Left ventricle myocardium superior (tissue), 1 donor: ENCODE measurements around the gene HSD17B8. TPM values are rescaled to one million over a fixed set of nuclear protein-coding genes. Genes with fewer than 3 reads are reported as not detected.

ENCODE experiments used
- ATAC-seq: fragments of 200-7000 bp; cut with Tn5 transposase; one replicate; pipeline ENCODE4 v1.9.1; 2020; ENCODE audit warnings: mild to moderate bottlenecking, moderate library complexity
- DNase-seq: peaks from one replicate; pipeline ENCODE4 v3.0.0-alpha.2; 2020
- intact Hi-C: fragments of 100-400 bp; cut with micrococcal nuclease; formaldehyde crosslinking; loops from one replicate; pipeline ENCODE4 v1.11.0; 2022
- total RNA-seq: library from RNA; stranded (reverse); fragmentation: NEBNext Ultra II Directional; extraction: Animal tissue kit (Norgen Biotek cat#: 25700); gene quantifications from one replicate; pipeline ENCODE4 v1.2.1, GENCODE V29; 2021
- donor health status: DM: no; HTN: yes; CAD: no; lungs with severe emphysema.

Gene HSD17B8
- total RNA-seq, 1 donor from 2014 or later, result 24.8 TPM

- ATAC-seq, result no peak
- DNase-seq, result no peak
- intact Hi-C loops, result no loop called here
These were observed 15.3 kb upstream of the HSD17B8 start for GRCh38 chr6:33189164-33189563.

- ATAC-seq, result no peak
- intact Hi-C loops, result no loop called here
- no peak for DNase-seq
These were observed 14.6 kb upstream of the HSD17B8 start for GRCh38 chr6:33189625-33190448.

- no peak for ATAC-seq
- no peak for DNase-seq
- intact Hi-C loops, result no loop called here
These were observed 13.8 kb upstream of the HSD17B8 start for GRCh38 chr6:33190504-33191107.

DNA sequence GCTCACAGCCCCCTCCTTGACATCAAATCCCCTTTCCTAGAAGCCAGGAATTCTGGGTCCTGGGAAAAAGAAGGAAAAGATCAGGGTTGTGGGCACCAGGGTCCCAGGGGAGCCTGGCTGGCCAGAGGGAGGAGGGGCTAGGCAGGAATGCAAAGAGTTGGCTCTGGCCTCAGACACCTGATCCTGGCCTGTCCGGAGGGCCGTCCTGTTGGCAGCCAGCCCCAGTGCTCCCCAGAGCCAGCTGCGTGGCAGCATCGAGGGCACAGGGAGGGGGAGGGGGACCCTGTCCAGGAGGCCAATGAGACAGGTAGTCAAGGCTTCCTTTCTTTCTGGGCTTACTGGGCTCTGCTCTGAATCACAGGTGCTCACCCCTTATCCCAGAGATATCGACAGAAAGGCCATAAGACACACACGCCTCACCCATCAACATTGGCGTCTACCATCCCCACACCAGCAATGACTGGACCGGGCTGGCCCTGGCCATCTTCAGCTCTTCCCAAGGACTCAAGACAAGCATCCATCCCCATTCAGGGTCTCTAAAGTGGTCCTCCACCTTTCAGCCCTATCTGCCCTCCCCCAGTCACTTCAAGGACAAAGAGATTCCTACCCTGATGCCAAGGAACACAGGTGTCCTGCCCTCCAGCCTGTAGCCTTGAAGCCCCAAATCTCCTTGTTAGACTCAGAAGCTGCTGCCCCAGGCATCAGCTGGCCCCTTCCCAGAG, 12.9 kb upstream of the HSD17B8 start:
- DNase-seq (peak; percentile 69), ATAC-seq (peak; percentile 40)
- intact Hi-C loops, result no loop called here

DNA sequence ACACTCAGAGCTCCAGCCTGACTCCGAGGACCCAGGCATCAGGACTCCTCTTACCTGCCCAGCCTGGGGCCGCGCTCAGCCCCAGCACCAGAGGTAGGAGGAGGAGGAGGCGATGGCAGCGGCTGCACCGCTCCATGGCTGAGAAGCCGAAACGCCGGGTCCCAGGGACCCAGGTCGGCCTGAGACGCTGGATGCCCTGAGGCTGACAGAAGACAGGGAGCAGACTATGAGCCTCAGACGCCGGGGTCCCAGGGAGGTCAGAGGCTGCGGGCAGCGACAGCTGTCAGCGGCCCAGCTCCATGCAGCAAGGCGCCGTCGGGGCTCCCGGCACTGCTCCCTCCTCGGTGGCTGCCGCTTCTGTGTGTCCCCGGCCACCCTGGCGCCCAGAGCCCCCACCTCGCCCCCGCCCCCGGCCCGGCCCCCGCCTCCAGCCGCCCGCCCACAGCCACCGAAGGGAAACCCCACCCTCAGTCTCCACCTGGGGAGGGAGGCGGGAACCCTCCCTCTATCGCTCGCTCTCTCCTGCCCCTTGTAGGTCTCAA, 12.3 kb upstream of the HSD17B8 start, which contains the start of gene COL11A2:
Gene COL11A2, minus strand, starts transcription at position 363 of the 542 bp plus-strand sequence. Its CDS starts 227 bp downstream, at position 136.
- ATAC-seq (peak; percentile 8), DNase-seq (peak; percentile 45)
- intact Hi-C loops, result no loop called here

DNA sequence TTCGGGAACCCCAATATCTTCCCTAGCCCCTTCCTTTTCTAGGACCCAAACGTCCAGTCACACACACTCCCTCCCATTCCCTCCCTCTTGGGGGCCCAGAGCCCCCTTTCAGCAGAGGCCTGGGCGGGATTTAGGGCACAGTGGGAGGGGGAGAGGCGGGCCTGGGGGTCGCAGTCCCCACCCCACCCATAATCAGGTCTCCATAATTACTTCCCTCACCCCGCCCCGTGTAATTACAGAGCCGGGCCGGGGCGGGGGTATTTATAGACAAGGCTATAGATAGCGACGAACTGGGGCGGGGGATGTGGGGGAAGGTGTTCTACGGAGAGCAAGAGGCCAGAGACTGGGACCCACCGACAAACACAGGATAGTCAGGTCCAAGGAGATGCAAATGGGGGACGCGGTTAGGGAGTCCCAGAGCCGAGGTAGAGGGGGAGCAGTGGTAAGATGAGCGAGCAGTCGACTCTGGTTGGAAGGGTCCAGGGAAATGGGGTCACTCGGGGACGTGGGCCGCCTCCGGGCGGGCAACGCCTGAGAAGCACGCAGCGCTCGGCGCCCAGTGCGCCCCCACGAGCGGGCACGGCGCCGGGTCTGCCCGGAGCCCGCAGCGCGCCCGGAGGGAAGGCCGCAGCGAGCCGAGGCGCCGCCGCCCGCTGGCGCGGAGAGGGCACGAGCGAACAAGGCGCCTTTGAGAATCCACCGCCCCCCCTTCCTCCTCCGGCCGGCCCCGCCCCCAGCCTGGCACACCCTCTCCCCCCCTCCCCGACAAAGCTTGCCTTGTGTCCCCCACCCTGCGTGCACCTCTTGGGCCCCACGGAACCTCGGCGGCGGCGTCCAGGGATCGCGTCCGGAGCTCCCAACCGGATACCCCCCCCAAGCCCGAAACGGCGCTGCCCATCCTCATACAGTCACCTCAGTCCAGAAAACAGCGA, 11.5 kb upstream of the HSD17B8 start:
- intact Hi-C loops, result no loop called here
- ATAC-seq, result peak; percentile 43

DNA sequence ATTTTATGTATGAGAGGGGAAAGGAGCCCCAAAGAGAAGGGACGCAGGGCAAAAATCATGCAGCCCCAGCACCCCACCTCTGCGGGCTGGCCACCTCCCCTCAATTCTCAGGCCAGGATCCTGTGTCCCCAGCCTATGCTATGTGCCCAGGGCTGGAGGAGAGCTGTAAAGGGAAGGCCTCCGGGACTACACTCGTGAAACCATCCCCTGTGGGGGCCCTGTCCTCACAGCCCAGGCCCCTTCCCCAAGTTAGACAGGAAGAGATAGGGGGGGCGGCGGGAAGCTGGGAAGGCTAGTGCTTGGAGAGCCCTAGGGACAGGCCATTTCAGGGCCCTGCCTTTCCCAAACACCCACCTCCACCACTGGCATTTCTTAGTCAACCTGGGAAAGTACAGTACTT, 10.8 kb upstream of the HSD17B8 start:
- DNase-seq (no peak), ATAC-seq (no peak)
- intact Hi-C loops, result no loop called here

More for the DNA sequence above, 11.5 kb upstream of the HSD17B8 start:
- peak; percentile 67 for DNase-seq

DNA sequence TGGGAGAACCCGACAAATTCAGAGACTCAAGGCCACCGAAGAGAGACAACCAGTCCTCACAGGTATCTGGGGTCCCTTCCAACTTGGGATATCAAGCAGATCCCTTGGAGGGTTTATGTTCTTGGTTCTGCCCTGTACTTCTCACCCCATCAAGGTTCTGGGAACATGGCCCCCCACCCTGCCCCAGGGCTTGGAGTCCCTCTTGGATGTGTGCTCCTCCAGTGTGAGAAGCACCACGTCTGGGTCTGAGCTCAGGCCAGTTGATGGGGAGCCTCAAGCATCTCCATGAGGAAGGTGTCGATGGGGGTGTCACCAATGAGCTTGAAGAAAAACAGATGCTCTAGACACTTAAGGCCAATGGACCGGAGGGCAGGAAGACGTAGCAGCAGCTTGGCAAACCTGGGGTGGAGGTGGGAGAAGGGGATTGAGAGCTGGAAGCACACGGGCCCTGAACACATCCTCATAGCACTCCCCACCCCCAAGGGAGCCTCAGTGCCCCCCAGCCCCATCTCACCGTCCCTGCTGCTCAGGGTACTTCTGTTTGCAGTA, 9.9 kb upstream of the HSD17B8 start:
- ATAC-seq (no peak), DNase-seq (no peak)
- intact Hi-C loops, result no loop called here

DNA sequence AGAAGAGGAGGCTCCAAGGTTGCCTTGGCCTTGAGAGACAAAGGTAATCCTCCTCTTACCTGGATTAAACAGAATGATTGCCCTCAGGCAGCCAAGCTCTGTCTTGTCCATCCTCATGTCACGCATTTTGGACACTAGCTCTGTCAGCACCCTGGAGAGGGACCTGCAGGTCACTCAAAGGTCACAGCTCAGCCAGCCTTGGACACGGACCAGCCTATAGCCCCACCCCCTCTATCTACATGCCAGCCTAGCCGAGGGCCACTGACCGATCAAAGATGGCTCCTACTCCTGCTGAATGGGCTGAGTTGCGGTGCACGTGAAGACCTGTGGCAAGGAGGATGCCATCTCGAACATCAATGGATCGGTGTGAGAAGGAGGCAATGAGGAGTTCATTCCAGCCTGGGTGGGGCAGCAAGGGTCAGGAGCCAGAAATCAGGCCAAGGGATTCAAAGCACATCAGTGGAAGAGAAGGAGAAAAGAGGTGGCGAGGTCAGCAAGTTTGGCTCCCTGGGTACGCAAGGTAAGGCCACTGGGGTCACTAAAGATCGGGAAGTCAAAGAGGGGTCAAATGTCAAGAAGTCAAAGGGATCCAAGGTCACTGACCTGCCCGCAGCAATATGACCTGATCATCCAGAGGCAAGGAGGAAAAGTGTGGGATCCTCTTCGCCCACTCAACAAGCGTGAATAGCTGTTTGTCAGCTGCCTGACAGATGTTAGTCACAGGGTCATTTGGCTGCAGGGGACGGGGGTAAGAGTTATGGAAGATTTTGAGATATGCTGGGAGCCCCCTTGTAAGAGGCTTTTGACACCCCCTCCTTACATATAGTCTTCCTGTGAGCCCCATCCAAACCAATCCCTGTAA, 8.9 kb upstream of the HSD17B8 start:
- no peak for DNase-seq
- no peak for ATAC-seq
- intact Hi-C loops, result no loop called here

- intact Hi-C loops, result no loop called here
- DNase-seq (peak; percentile 56), ATAC-seq (peak; percentile 26)
These were observed 6.9 kb upstream of the HSD17B8 start for GRCh38 chr6:33197431-33198048.

DNA sequence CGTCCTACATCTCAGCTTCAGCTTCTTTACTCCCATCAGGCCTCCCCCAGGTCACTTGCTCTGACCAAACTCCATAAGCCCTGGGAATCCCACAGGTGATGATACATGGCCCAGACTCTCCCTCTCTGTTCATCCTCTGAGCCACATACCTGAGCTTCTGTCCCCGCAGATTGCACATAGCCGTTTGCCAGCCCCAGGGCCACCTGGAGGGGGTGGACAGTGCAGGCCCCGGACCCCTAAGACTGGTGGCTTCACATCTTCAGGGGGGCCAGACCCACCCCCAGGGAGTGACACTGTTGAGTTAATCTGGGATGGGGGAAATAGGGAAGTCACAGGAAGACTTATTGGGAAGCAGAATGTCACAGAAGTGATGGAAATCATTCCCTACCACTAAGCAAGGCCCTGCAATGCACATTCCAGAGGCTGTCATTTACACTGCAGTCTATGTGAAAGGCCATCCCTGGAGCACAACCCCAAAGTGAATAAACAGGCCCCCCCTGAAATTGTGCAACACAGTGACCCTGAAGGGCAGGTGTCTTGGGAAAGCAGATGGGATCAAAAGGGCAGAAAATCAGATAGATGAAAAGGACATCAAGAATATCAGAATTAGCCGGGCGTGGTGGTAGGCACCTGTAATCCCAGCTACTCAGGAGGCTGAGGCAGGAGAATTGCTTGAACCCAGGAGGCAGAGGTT, 6.1 kb upstream of the HSD17B8 start:
- ATAC-seq, result no peak
- DNase-seq, result no peak
- intact Hi-C loops, result no loop called here

DNA sequence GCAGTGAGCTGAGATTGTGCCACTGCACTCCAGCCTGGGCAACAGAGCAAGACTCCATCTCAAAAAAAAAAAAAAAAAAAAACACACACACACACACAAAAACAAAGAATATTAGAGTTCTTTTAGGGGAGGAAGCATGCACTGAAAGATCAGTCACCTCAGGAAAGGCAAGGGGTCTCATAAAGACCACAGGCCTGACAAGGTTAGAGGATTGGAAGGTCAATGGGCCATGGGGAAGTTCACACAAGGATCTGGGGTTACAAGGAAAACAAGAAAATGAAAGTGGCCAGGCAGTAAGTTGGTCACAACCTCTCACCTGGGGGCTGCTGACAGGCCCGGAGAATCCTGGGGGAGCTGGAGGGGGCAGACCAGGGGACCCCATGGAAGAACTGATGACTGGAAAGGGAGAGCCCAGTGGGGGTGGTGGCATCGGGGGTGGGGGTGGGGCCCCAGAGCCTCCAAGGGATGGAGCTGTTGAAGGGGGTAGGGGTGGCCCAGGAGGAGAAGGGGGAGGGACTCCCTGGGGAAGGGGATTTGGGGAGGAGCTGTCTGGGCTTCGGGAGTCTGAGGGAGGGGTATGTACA, 5.5 kb upstream of the HSD17B8 start:
- ATAC-seq, result no peak
- intact Hi-C loops, result no loop called here
- no peak for DNase-seq

DNA sequence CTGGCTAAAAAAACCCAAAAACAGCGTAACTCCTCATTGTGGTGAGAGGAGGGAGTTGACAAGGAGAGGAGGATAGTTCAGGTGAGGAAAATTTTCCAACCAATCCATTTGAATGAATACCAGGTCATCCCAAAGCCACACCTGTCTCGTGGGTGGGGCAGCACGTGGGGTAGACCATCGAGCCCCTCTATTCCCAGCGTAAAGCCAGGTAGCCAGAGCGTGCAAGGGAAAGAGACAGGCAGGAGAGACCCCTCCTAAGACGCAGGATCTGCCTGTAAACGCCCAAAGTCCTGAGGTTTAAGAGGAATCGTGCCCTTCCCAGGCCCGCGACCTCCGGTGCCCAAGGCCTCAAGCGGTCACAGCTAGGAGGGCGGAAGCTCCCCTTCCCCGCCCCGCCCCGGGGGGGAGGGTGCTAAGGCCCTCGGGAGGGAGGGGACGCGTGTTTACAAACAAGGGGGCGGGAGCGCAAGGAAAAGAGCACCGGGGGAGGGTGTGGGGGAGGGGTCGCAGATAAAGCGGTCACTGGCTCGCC, 4.7 kb upstream of the HSD17B8 start:
- peak; percentile 83 for DNase-seq
- ATAC-seq, result peak; percentile 48
- intact Hi-C loops, result no loop called here

- ATAC-seq (peak; percentile 87), DNase-seq (peak; percentile 99)
- intact Hi-C loops, result no loop called here
These were observed 4.0 kb upstream of the HSD17B8 start, which contains the start of the genes RXRB and SLC39A7 for GRCh38 chr6:33200219-33201146. RXRB (minus strand) TSS chr6:33200665; CDS start chr6:33200476, 189 bp downstream. SLC39A7 (plus strand) TSS chr6:33200867; CDS start chr6:33201246, 379 bp downstream.

DNA sequence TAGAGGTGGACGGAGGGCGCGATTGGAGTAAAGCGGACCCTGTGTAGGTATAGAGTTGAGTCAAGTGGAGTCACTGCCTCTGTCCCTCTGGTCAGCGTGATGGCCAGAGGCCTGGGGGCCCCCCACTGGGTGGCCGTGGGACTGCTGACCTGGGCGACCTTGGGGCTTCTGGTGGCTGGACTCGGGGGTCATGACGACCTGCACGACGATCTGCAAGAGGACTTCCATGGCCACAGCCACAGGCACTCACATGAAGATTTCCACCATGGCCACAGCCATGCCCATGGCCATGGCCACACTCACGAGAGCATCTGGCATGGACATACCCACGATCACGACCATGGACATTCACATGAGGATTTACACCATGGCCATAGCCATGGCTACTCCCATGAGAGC, 3.3 kb upstream of the HSD17B8 start:
- intact Hi-C loops, result no loop called here
- DNase-seq (peak; percentile 50), ATAC-seq (no peak)
